ENCODE measurements around the gene IMPG2.

GRCh38 chr3:101278727-101279126, 41.6 kb downstream of the IMPG2 start:
- TF ChIP-seq EZH2 (optimal IDR thresholded peaks at IDR 0.05; ENCODE audit: low read depth, low read length) (no peak), CTCF (IDR thresholded peaks at IDR 0.05; ENCODE audit: low read length) (no peak), EZH2phosphoT487 (IDR thresholded peaks at IDR 0.05; ENCODE audit: low read length) (no peak)
